ENCODE data around the gene LCN15.
"Not testable (repeated sequence)": the region's sequence is repeated elsewhere in the genome, so short reads cannot be mapped to it uniquely, and the experiment has no call there.

The LCN15 gene

GRCh38 chr9:136764301-136764891 lies at the start of gene LCN15:
Gene LCN15 (minus strand): TSS chr9:136764518. CDS start chr9:136764488, 30 bp downstream.
- FAIRE-seq = no peak

- no peak for FAIRE-seq
These were observed 44.5 kb upstream of the LCN15 start for GRCh38 chr9:136808806-136809158.

- no peak for FAIRE-seq
These were observed 43.9 kb upstream of the LCN15 start for GRCh38 chr9:136808075-136808805.

DNA sequence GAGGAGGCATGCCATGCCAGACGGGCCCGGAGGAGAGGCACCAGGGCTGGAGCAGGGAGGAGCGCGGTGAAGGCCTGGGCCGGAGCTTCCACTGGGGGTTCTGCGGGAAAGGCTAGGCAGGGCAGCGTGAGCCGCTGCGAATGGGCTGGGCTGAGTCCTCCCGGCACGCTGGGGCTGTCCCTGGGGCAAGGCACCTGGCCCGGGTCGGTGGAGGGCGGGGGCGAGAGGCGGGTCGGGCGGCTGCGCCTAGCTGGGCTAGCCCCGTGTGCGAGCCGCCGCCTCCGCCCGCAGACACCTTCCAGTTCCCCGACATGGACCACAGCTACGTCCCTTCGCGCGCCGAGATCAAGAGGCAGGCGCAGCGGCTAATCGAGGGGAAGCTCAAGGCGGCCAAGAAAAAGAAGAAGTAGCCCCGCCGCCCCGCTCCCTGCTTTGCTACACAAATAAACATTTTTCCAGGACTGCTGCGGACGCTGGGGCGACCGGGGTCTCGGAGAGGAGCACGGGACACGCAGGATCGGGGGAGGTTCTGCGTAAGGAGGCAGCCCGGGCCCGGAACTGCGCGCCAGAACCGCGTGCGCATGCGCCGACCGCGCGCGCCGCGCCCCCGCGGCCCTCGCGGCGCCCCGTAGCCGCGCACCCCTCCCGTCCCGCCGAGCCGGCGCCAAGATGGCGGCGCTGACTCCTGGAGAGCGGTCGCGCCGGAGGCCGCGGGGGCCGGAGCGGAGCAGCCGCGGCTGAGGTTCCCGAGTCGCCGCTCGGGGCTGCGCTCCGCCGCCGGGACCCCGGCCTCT lies 43.2 kb upstream of the LCN15 start, which contains the start of gene RABL6:
TSS of gene RABL6 (plus strand) at position 668 of the 794 bp plus-strand sequence. CDS start 249 bp downstream, outside the sequence.
- no peak for FAIRE-seq

DNA sequence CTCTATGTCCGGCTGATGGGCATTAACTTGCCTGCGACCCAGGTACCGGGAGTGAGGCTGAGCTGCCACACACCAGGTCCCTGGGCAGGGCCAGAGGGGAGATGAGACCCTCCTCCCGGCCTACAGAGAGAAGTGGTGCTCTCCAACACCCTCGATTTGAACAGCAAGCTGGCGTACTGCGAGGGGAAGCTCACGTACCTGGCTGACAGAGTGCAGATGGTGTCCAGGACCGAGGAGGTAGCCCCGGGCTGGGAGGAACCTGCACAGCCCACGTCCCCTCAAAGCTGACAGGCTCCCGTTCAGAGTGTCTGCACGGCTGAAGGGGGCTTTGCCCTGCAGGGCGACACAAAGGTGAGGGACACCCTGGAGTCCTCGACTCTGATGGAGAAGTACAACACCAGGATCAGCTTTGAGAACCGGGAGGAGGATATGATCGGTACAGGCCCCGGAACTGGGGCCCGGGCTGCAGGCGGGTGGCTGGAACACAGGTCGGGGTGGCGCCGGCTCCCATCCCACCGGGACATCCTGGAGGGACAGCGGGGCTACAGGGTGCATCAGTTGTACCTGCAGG lies 42.4 kb upstream of the LCN15 start:
- FAIRE-seq = no peak

GRCh38 chr9:136806067-136806466 lies 41.7 kb upstream of the LCN15 start:
- FAIRE-seq = no peak

DNA sequence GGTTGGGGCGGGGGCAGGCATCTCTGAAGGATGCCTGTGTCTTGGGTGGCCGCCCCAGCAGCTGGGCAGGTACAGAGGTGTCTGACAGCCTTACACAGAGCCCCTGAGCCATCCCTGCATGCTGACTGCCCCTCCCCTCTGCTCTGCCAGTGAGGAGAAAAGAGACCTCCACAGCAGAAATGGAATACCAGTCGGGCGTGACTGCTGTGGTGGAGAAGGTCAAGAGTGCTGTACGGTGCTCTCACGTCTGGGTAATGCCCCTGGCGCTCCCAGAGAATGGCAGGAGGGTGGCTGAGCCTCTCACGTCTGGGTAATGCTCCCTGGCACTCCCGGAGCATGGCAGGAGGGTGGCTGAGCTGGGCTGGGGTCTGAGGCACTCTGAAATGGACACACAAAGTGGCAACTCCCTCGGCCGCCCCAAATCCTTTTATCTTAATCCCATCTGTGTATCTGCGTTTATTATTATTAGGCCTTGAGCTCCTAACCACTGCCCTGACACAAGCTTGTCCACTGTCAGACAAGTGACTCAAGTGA lies 41.0 kb upstream of the LCN15 start:
- no peak for FAIRE-seq

- FAIRE-seq = no peak
These were observed 40.3 kb upstream of the LCN15 start for GRCh38 chr9:136804509-136805206.

DNA sequence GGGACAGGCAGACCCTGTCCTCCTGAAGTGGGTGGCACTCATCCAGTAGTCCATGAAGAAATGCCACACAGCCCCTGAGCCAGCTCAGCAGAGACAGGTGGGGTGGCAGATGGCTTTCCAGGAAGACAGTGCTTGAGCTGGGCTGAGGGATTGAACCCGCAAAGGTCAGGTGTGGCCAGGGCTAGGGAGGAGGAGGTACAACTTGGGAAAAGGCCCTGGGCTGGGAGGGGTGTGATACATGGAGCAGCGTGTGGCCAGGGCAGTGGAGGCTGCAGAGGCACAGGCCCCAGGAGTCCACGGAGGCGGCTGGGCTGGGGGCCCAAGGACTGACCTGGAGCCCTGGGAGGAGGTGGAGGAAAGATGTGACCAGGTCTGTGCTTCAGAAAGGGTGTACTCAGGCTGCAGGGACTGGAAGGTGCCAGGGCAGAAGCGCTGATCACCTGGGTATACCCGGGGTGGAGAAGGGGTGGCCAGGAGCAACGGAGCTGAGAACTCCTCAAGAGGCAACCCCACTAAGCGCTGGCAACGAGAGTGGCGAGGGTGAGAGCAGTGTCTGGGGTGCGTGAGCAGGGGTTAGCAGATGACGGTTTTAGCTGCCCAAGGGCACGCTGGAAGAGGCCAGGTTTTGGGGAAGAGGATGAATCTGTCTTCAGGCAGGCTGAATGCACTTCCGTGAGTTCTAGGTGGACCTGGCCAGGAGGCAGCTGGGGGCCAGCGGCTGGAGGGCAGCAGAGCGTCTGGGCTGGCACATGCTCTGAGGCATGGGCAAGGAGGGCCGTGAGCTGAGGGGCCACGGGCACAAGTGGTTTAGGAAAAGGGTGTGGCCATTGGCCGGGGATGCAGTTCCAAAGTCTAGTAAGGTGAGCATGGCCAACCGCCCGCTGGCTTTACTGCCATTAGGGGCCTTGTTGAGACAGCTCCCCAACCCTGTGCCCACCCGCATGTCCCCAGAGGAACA lies 39.5 kb upstream of the LCN15 start:
- no peak for FAIRE-seq

DNA sequence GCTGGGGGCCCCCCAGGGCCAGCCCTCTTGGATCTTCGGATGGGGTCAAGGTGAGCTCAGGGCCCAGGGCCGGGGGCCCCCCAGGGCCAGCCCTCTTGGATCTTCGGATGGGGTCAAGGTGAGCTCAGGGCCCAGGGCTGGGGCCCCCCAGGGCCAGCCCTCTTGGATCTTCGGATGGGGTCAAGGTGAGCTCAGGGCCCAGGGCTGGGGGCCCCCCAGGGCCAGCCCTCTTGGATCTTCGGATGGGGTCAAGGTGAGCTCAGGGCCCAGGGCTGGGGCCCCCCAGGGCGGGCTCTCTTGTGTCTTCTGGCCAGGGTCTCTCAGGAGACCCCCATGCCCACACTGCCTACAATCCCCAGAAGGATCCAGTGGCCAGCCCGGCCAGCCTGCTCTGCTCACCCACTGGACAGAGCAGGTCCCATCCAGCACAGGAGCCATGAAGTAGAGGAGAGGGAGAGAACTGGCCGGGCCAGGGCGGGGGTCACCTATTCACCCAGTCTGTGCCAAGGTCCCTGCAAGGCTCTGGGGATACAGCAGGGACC lies 38.8 kb upstream of the LCN15 start:
- FAIRE-seq = not testable (repeated sequence)

DNA sequence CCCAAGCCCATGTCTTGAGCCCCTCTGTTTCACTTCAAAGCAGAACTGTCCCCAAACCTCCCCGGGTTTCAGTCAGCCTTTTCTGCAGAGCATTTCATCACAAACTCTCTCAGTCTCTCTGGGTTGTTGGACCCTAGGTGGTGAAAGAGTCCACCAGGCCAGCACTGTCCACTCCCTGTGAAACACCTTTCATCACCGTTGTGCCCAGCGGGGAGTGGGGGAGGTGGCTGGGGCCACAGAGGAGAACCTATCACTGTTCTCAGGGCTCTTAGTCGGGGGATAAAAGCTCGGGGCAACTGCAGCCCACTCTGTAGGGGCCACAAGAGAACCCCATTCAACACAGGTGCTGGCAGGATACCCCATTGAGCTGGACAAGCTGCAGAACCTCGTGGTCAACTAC lies 38.0 kb upstream of the LCN15 start:
- no peak for FAIRE-seq

GRCh38 chr9:136799854-136800657 lies 35.7 kb upstream of the LCN15 start:
- no peak for FAIRE-seq

DNA sequence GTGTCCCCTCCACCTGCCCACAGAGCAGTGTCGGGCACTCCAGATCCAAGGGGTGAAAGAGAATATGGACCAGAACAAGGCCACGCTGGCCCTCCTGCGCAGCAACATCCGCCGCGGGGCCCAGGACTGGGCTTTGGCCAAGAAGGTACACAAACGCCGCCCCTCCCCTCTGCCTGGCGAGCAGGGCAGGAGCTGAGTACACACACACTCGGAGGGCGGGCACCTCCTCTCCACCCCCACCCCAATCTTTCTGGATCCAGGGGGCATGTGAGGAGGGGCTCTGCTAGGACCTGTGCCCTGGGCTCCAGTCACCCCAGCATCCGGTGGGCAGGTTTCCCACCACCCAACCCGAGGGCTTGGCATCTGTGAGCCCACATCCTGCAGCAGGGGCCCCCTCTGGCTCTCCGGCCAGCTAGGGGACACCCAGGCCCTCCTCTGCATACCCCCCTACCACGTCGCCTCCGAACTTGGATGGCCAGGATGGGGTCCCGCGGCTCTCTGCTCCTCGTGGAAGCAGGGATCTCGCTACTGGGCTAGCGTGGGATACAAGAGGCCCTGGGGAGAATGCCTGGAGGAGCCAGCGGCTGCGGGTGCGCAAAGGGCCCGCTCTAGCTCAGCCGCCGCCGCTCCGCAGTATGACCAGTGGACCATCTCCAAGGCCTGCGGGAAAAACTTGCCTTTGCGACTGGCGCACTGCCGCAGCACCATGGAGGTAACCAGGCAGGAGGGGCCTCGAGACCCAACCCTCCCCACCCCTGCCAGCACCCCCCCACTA lies 34.9 kb upstream of the LCN15 start:
- no peak for FAIRE-seq

- FAIRE-seq = no peak
These were observed 34.4 kb upstream of the LCN15 start for GRCh38 chr9:136798708-136799078.

- FAIRE-seq = not testable (repeated sequence)
These were observed 32.5 kb upstream of the LCN15 start for GRCh38 chr9:136796775-136797347.

DNA sequence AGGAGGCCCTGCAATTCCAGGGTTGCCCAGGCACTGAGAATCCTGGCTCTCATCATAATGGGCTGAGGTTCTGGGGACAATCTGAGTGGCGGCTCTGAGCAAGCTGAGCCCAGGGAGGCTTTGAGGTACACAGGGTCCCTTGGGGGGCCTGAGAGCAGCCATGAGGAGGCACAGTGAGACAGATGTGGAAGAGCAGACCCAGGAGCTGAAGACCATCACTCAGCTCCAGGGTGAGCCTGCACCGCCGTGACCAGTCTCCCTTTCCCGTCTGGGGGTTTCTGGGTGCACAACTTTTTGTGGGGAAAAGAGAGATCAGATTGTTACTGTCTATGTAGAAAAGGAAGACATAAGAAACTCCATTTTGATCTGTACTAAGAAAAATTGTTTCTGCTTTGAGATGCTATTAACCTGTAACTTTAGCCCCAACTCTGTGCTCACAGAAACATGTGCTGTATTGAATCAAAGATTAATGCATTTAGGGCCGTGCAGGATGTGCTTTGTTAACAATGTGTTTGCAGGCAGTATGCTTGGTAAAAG lies 32.0 kb upstream of the LCN15 start, which contains the start of gene CCDC183:
TSS of gene CCDC183 (plus strand) at position 101 of the 537 bp plus-strand sequence. CDS start at position 161, 60 bp downstream.
- FAIRE-seq = no peak

DNA sequence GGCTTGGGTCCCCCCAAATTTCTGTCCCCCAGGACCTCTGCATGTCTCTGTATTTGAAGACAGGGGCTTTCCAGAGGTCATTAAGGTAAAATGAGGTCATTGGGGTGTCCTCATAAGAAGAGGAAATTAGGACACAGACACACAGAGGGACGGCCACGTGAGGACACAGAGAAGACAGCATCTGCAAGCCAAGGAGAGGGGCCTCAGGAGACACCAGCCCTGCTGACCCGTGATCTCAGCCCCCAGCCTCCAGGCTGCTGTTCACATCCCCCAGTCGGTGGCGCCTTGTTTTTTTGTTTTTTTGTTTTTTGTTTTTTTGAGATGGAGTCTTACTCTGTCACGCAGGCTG lies 30.7 kb upstream of the LCN15 start:
- FAIRE-seq = no peak

- FAIRE-seq = no peak
These were observed 30.1 kb upstream of the LCN15 start for GRCh38 chr9:136794281-136794999.
